Activated naive CD4-positive, alpha-beta T cell treated with anti-CD3 and anti-CD28 coated beads, Interleukin-2, amount 50 U/mL, for 72 hours (primary cell): Measurements from ENCODE around the gene PACRG. TPM values are rescaled to one million over a fixed set of nuclear protein-coding genes. Genes with fewer than 3 reads are reported as not detected.

Experiments
- ATAC-seq, 2 donors: fragments of 150-1000 bp; cut with Tn5 transposase; 2 replicates each; pipeline ENCODE4 v1.10.0; 2021; ENCODE audit warnings: mild to moderate bottlenecking in 2 of 2, moderate library complexity in 2 of 2
- DNase-seq, 2 donors: peaks; one replicate each; pipeline ENCODE4 v3.0.0; 2021 to 2022; ENCODE audit warnings: low spot score in 2 of 2
- H3K27ac Mint-ChIP-seq, 2 donors: one replicate each; pipeline ENCODE4 v1.8.0; 2022; ENCODE audit warnings: mild to moderate bottlenecking in 2 of 2, mixed read lengths in 2 of 2
- H3K36me3 Mint-ChIP-seq, 2 donors: one replicate each; pipeline ENCODE4 v1.8.0; 2022; ENCODE audit warnings: mixed read lengths in 2 of 2
- H3K9me3 Mint-ChIP-seq, 2 donors: one replicate each; pipeline ENCODE4 v1.8.0; 2022; ENCODE audit warnings: mixed read lengths in 2 of 2
- total RNA-seq, 2 donors: library from RNA; stranded (reverse); gene quantifications; one replicate each; pipeline ENCODE4 v1.2.3, GENCODE V29; 2022

The PACRG gene
- total RNA-seq, 2 donors from 2014 or later: 0.43 TPM; not detected in 1

DNA sequence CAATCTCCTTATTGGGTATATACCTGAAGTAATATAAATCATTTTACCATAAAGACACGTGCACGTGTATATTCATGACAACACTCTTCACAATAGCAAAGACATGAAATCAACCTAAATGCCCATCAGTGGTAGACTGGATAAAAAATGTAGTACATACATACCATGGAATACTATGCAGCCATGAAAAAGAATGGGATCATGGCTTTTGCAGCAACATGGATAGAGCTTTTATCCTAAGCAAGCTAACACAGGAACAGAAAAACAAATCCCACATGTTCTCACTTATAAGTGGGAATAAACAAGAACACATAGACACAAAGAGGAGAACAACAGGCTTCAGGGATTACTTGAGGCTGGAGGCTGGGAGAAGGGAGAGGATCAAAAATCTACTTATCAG is 478.4 kb downstream of the PACRG start:
- Mint-ChIP-seq H3K36me3 (no peaks in the 10 kb centered on the region), H3K27ac (no peak overlapping the region), H3K9me3 (peaks cover 5 to 7% of the 10 kb centered on the region in 2 donors)
- no peak for ATAC-seq
- DNase-seq: no peak

DNA sequence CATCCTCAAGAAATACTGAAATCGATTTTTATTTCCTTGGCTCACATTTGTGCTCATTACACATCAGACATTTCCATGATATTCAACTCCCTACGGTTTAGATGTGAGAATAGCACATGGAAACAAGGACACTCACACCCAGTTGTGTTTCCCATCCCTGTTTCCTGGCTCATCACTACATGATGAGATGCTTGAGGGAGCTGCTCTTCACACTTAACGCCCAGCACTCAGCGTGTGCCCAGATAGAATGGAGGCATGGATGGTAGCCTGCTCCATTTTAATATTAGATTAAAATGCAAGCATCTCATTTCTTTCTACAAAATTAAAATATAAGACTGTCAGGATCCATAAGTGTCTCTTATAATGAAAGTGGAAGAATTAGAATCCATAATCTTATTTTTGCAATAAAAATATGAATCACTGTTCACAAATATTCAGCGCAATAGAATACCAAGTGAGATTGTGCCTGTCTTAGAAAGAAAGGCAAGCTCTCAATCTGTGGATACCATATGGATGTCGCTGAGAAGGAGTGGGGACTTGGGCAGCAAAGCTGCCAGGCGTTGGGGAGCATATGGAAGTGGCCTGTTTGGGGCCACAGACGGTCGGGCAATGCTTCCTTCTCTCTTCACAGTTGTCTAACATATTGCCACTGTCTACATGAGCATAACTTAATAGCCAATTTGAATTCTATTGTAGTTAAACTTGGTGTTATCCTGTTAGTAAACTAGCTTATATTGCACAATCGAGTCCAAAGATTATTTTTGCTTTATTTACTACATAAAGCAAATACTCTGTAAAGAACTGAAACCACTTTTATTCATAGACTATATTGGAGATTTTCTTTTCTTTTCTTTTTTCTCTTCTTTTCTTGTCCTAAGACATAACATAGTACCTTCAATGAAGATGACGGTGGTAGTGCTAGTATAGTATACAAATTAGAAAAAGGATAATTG is 479.9 kb downstream of the PACRG start:
- ATAC-seq (no peak), DNase-seq (no peak)
- H3K9me3 Mint-ChIP-seq: peaks cover 12 to 16% of the 10 kb centered on the region in 2 donors
- peaks cover 5% of the 10 kb centered on the region in 2 donors for H3K36me3 Mint-ChIP-seq
- no peak overlapping the region for H3K27ac Mint-ChIP-seq

DNA sequence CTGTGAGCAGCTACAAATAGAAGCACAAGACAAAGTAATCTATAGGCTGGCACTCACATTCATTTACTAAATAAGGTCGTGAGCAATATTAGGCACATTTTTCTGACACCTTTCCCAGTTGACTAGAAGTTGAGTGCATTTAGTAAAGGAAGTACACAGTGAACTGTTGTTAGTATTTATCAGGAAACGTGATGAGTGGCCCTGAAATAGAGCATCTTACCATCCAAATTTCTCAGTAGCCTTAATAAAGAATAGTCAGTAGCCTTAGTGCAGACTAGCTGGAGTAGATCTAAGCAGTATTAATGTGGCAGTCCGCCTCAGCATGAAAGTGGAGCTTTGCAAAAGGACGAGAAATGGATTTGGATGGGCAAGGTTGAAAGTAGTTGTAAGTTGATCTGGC is 481.2 kb downstream of the PACRG start:
- DNase-seq: no peak
- no peak overlapping the region for H3K27ac Mint-ChIP-seq
- ATAC-seq: no peak
- H3K9me3 Mint-ChIP-seq: peaks cover 12 to 16% of the 10 kb centered on the region in 2 donors
- H3K36me3 Mint-ChIP-seq: peaks cover 5% of the 10 kb centered on the region in 2 donors

DNA sequence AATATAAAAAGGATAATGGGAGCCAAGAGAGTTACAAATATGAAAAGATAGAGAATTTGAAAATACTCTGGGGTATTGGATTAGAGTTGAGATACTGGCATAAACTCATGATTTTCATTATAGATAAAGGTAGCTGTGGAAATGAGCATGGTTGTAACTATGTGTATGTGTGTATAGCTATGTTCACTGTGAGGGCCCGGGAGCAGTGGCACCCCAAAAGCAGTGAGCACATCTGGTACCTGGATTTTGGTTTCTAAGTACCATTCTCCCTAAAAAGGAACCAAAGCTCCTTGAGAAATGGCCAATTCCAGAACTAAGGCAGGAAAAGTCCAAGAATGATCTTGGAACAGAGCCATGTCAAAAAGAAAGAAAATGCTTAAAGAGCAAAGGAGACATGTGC is 484.3 kb downstream of the PACRG start:
- DNase-seq (no peak), ATAC-seq (no peak)
- H3K27ac Mint-ChIP-seq: no peak overlapping the region
- peaks cover 8 to 9% of the 10 kb centered on the region in 2 donors for H3K9me3 Mint-ChIP-seq
- H3K36me3 Mint-ChIP-seq: peaks cover 5% of the 10 kb centered on the region in 2 donors

DNA sequence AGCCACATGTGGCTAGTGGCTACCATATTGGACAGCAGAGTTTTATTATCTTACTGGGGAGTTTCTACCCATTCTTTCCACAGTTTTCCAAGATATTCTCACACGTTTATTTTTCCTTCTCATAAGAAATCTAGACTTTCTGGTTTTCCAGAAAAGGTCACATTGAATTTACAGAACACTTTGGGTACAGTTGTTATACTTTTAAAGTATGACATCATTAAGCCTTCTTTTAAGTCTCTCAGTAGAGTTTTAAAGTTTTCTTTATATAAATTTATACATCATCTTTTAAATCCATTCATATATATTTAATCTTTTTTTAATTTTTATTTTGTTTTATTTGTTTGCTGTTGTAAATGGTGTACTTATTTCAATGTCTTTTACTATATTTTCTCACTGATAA is 486.5 kb downstream of the PACRG start:
- ATAC-seq (no peak), DNase-seq (no peak)
- H3K36me3 Mint-ChIP-seq: peaks cover 5% of the 10 kb centered on the region in 2 donors
- H3K9me3 Mint-ChIP-seq: peaks cover 8 to 9% of the 10 kb centered on the region in 2 donors
- no peak overlapping the region for H3K27ac Mint-ChIP-seq

DNA sequence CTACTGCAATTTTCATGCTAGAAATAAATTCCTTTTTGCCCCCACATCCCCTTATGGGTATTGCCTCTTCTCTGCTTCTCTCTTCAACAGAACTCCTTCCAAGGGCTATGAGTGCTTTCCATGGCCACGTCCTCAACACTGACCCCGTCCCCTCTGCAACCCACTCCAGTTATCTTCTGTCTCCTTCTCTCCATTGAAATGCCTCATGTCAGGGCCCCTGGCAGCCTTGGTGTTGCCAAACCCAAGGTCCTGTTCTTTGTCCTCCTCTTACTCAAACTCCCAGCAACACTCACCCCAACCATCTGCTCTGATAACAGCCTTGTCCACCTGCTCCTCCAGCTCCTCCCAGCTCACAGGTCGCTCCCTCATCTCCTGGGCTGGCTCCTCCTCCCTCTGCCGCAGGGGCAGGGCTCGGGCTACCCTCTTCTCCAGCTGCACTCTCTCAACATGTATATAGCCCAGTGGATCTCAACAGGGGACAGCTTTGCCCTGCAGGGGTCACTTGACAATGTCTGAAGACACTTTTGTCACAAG is 490.7 kb downstream of the PACRG start:
- no peaks in the 10 kb centered on the region for H3K36me3 Mint-ChIP-seq
- DNase-seq (no peak), ATAC-seq (no peak)
- no peak overlapping the region for H3K27ac Mint-ChIP-seq
- H3K9me3 Mint-ChIP-seq: no peaks in the 10 kb centered on the region

DNA sequence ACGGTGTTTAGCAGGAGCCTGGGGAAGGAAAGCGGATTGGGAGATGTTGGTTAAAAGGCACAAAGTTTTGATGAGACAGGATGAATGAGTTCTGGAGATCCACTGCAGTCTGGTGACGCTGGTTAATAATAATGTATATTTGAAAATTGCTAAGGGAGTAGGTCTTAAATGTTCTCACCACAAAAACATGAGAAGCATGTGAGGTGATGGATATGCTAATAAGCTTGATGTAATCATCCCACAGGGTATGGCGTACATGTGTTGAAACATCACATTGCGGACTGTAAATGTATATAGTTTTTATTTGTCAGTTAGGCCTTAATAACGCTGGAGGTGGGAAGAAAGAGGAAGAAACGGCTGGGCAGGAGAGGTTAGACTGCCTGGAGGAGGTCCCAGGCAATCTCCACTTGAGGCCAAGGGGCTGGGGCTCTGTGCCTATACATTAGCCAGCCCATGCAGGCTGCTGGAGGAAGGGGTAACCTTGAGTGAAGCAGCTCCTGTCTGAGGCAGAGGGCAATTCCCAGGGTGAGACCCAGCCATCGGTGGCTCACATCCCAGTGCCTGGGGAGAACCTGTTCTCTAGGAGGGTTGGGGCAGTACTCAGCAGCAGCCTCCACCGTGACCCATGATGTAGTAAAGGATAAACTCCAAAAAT is 498.5 kb downstream of the PACRG start:
- no peak for DNase-seq
- no peaks in the 10 kb centered on the region for H3K9me3 Mint-ChIP-seq
- H3K27ac Mint-ChIP-seq: no peak overlapping the region
- ATAC-seq: no peak
- H3K36me3 Mint-ChIP-seq: no peaks in the 10 kb centered on the region

DNA sequence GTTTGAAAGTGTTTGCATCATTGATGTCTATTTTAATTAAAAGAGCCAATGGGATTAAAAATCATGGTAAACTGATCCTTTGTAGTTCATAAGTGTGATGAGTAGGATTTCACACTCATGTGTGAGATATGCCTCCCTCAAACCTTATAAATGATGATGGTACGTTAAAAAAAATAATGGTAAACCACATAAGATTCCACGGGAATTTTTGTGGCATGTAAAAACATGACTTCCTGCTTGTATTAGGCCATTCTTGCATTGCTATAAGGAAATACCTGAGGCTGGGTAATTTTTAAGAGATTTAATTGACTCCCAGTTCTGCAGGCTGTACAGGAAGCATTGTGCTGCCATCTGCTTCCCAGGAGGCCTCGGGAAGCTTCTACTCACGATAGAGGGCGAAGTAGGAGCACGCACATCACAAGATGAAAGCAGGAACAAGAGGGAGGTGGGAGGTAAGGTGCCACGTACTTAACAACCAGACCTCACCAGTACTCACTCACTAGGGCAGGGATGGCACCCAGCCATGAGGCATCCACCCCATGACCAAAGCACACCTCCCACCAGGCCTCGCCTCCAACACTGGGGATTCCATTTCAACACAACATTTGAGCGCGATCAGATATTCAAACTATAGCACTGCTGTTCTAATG is 499.2 kb downstream of the PACRG start:
- H3K9me3 Mint-ChIP-seq: no peaks in the 10 kb centered on the region
- no peak for ATAC-seq
- no peak for DNase-seq
- H3K36me3 Mint-ChIP-seq: no peaks in the 10 kb centered on the region
- H3K27ac Mint-ChIP-seq: no peak overlapping the region

DNA sequence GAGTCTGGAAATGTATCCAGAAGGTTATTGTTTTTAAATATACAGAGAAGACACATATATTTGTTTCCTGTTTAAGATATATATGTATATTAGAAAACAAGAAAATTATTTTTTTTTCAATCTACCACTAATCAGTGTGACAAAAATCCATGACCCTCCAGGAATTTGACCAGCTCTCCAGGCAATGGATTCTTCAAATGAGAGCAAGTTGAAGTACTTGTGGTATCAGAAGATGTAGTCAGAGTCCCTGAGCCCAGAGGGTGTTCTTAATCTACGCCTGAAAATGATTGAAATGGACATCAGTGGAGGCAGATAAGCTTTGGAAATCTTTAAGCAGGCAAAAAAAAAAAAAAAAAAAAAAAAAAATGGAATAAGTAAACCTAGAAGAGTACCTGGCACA is 500.3 kb downstream of the PACRG start:
- no peak for DNase-seq
- Mint-ChIP-seq H3K27ac (no peak overlapping the region), H3K36me3 (no peaks in the 10 kb centered on the region), H3K9me3 (no peaks in the 10 kb centered on the region)
- no peak for ATAC-seq

DNA sequence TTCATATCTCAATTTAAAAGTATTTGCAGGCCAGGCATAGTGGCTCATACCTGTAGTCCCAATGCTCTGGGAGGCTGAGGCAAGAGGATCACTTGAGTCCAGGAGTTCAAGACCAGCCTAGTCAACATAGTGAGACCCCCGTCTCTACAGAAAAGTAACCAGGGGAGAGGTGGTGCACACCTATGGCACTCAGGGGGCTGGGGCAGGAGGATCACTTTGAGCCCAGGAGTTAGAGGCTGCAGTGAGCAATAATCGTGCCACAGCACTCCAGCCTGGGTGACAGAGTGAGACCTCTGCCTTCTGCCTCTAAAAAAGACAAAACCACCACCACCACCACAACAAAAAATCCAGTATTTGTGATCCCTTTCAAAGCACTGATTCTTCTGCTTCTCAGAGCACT is 501.3 kb downstream of the PACRG start:
- no peak for ATAC-seq
- DNase-seq: no peak
- Mint-ChIP-seq H3K27ac (no peak overlapping the region), H3K36me3 (no peaks in the 10 kb centered on the region), H3K9me3 (no peaks in the 10 kb centered on the region)

DNA sequence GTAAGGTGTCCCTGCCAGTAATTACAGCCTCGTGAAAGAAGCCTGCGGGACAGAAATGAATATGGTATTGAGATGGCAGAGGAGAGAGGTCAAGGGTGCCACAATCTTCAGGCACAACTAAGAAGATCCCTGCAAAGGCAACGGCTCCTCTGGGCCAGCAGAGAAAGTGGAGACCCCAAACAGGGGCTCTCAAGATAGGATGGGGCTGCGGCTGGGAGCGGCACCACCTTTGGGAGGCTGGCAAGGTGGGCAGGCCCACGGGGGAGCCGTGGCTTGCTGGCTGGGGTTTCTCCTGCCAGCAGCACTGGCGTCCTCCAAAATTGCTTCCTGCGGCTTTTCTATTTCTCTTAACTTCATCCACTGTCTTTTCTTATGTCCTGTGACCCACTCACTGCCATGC is 503.1 kb downstream of the PACRG start:
- no peaks in the 10 kb centered on the region for H3K36me3 Mint-ChIP-seq
- DNase-seq (no peak), ATAC-seq (no peak)
- no peaks in the 10 kb centered on the region for H3K9me3 Mint-ChIP-seq
- no peak overlapping the region for H3K27ac Mint-ChIP-seq

DNA sequence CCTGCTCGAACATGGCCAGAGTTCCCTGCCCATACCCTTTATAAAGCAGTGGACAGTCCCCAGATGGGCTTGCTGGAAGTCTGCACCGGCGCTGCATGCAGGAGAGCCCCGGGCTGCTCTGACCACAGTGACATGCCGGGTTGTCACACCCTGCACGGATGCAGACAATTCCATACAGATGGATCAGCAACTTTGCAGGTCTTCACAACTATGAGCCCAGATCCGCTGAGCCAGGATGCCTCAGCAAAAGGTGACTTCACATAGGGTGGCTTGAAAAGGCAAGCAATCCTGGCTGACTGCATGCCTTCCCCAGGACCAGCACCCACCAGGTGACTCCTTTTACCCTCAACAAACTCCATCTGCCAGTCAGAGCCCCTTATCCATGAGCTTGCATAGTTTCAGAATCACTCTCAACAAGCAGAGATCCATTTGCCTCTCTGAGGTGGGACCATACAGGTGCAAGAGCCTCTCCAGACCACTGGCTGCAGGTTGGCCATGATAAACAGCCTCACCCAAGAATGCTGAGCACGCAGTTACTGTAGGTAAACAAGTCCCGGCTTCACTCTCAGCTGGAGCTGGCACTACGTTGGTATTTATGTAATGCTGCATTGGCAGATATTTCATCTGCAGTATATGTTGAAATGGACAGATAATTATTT is 503.7 kb downstream of the PACRG start:
- H3K27ac Mint-ChIP-seq: no peak overlapping the region
- no peaks in the 10 kb centered on the region for H3K9me3 Mint-ChIP-seq
- no peak for DNase-seq
- no peak for ATAC-seq
- H3K36me3 Mint-ChIP-seq: no peaks in the 10 kb centered on the region

DNA sequence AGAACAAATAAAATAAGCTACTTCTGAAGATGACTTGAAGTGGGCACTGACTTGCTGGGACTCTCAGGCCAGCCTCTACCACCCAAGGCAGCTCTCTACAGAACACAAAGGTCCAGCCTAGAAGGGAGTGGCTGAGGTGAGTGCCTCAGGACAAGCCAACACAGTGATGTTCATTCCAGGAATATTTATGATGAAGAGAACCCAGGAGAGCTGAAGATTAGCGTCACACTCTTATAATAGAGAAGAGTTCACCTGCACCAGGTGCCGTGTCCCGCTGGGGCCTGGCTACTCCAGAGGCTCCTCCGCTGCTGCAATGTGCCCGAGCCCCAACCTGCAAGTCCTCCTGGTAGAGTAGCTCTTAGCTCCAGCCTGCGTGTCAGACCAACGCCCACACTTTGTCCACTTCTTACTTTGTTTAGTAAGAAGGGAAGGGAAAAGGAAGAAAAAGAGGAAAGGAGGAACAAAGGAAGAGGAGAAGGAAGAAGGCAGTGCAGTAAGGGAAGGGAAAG is 504.3 kb downstream of the PACRG start:
- no peaks in the 10 kb centered on the region for H3K9me3 Mint-ChIP-seq
- DNase-seq: no peak
- no peaks in the 10 kb centered on the region for H3K36me3 Mint-ChIP-seq
- no peak for ATAC-seq
- peak overlapping the region in 1 of 2 donors; percentile 56 for H3K27ac Mint-ChIP-seq

DNA sequence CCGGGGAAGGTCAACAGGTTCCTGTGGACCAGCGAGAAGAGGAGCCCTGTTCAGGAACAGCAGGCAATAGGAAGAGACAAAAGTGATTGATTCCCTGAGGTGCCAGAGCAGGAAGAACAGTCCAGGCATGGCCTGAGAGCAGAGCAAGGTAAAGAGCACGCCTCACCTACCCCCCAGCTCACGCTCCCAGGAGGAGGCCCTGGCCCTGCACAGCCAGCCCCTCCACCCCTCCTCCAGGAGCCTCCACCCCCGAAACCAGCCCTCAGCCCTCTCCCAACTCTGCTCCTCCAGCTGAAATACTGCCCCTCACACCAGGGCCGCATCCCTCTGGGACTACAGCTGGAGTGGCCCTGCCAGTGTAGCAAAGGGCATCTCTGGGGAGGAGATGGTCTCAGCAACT is 504.9 kb downstream of the PACRG start:
- no peak for DNase-seq
- Mint-ChIP-seq H3K27ac (no peak overlapping the region), H3K9me3 (no peaks in the 10 kb centered on the region), H3K36me3 (no peaks in the 10 kb centered on the region)
- no peak for ATAC-seq

DNA sequence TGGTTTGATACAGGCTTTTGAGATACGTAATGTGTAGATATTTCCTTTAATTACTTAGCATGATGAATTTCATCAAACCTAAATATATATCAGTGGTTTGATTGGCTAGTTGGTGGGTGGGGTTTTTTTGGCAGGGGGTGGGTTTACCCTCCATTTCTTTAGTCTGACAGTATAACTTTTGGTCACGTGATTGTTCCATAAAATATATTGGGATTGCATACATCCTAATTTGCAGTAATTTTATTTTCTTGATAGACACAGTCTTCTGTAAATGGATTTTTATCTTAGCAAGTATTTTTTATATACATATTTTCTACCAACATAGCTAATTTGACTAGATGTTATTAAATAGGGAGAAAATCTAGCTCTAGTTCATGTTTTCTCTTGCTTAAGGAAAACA is 509.3 kb downstream of the PACRG start:
- no peaks in the 10 kb centered on the region for H3K36me3 Mint-ChIP-seq
- H3K9me3 Mint-ChIP-seq: no peaks in the 10 kb centered on the region
- H3K27ac Mint-ChIP-seq: no peak overlapping the region
- no peak for DNase-seq
- ATAC-seq: no peak

DNA sequence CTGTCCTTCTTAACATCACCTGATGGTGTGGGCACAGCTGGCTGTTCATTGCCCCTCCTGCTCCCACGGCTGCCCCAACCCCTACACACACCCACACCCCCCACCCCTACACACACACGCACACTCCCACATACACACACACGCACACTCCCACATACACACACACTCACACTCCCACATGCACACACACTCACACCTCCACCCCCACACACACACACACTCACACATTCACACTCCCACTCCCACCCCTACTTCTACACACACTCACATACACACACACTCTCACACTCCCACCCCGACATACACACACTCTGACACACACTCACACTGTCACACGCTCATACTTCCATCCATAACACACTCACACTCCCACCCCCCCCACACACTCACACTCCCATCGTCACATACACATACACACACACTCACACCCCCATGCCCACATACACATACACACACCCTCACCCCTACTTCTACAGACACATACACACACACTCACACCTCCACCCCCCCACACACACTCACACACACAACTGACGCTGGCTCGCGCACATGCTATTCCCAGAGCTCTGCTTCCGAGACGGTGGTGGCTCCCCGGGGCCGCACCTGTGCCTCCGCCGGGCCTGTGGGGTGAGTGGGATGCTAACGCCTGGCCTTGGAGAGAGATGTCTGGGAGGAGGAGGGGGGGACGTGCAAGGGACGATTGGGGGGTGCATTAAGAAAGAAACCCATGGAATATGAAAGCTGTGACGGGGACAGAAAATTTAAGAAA is 512.0 kb downstream of the PACRG start:
- H3K36me3 Mint-ChIP-seq: no peaks in the 10 kb centered on the region
- H3K27ac Mint-ChIP-seq: no peak overlapping the region
- DNase-seq: no peak
- H3K9me3 Mint-ChIP-seq: no peaks in the 10 kb centered on the region
- ATAC-seq: no peak
